Natural killer cell (primary cell): Measurements from ENCODE around the gene ZNF514. TPM values are rescaled to one million over a fixed set of nuclear protein-coding genes. Genes with fewer than 3 reads are reported as not detected.

Experiments
- ATAC-seq, 3 donors: fragments of 150-1000 bp in 2 of 3; fragments of 200-7000 bp in 1 of 3; cut with Tn5 transposase; 1 replicate in 1 of 3; 2 replicates in 2 of 3; pipeline ENCODE4 v1.10.0; 2021; ENCODE audit warnings: mild to moderate bottlenecking in 2 of 3, moderate library complexity in 2 of 3
- DNase-seq, 2 donors: peaks; one replicate each; pipeline versions ENCODE4 v3.0.0 to v3.0.0-alpha.2; 2013 to 2021; ENCODE audit warnings: mixed read lengths in 1 of 2
- H3K27ac ChIP-seq: one replicate; pipeline ENCODE4 v1.5.1; 2013; ENCODE audit warnings: mild to moderate bottlenecking, low read length
- H3K27me3 ChIP-seq: one replicate; pipeline ENCODE4 v1.6.1; 2013; ENCODE audit warnings: low read length; ENCODE audit not compliant: control insufficient read depth, insufficient read depth
- H3K36me3 ChIP-seq: one replicate; pipeline ENCODE4 v1.6.1; 2013; ENCODE audit warnings: low read length; ENCODE audit not compliant: control insufficient read depth, insufficient read depth
- H3K4me1 ChIP-seq: one replicate; pipeline ENCODE4 v1.6.1; 2013; ENCODE audit warnings: low read length; ENCODE audit not compliant: control insufficient read depth, insufficient read depth
- H3K4me3 ChIP-seq: one replicate; pipeline ENCODE4 v1.5.1; 2013; ENCODE audit warnings: low read length
- H3K9me3 ChIP-seq: one replicate; pipeline ENCODE4 v1.6.1; 2013; ENCODE audit warnings: low read length; ENCODE audit not compliant: control insufficient read depth, insufficient read depth
- H3K27ac Mint-ChIP-seq, 2 donors: one replicate each; pipeline ENCODE4 v1.8.0; 2022; ENCODE audit warnings: mild to moderate bottlenecking in 2 of 2, mixed read lengths in 2 of 2, moderate library complexity in 1 of 2
- H3K27me3 Mint-ChIP-seq, 2 donors: one replicate each; pipeline ENCODE4 v1.8.0; 2022; ENCODE audit warnings: low read depth in 2 of 2, mixed read lengths in 2 of 2
- H3K36me3 Mint-ChIP-seq: one replicate; pipeline ENCODE4 v1.8.0; 2022; ENCODE audit warnings: mixed read lengths
- H3K4me1 Mint-ChIP-seq, 2 donors: one replicate each; pipeline ENCODE4 v1.8.0; 2022; ENCODE audit warnings: mixed read lengths in 2 of 2
- H3K4me3 Mint-ChIP-seq: one replicate; pipeline ENCODE4 v1.8.0; 2022; ENCODE audit warnings: mild to moderate bottlenecking, moderate library complexity, mixed read lengths
- H3K9me3 Mint-ChIP-seq, 2 donors: one replicate each; pipeline ENCODE4 v1.8.0; 2022; ENCODE audit warnings: mixed read lengths in 2 of 2
- WGBS: methylation state at CpG from one replicate; pipeline ENCODE4 v1.1.7; 2013; ENCODE audit warnings: missing lambda C conversion rate; ENCODE audit not compliant: insufficient coverage; 5-methylcytosine and 5-hydroxymethylcytosine counted together
- intact Hi-C: fragments of 100-400 bp; cut with micrococcal nuclease; formaldehyde crosslinking; loops from one replicate; pipeline ENCODE4 v1.14.2; 2022
- total RNA-seq, 4 donors: library from RNA; stranded (reverse); fragments of 120-200 nt in 1 of 4; gene quantifications; one replicate each; pipeline versions ENCODE4 v1.2.3 to v1.2.4, GENCODE V29; 2013 to 2022
- TF ChIP-seq, protein P1 (sequence below): fragments of 200-600 bp; IDR thresholded peaks from one replicate; pipeline ENCODE4 v1.8.0; 2022; ENCODE audit warnings: antibody characterized with exemption

The ZNF514 gene
- total RNA-seq, 3 donors from 2014 or later (not counting 1 experiment from before 2014, with no cell fraction given): 12.4 to 26.0 (median 12.8) TPM

DNA sequence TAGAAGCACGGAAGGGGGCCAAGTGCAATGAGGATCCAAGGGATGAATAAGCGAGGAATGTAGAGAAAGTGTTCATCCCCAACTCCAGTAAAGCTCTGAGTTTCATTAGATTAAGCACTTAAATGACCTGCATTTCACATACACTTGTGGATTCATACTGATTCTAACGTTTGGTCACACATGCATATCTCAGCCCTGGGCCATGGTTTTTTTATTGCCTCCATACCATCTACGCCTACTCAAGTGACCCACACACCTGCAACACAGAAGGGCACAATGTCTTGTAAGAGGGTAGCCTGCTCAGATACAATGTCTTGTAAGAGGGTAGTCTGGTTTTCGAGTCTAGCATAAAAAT is 37.5 kb downstream of the ZNF514 start:
- no peak for DNase-seq
- no peak for ATAC-seq
- H3K36me3 ChIP-seq: peaks cover 2% of the 10 kb centered on the region
- Mint-ChIP-seq H3K4me3 (peak overlapping the region; percentile 96), H3K27me3 (peaks cover 0 to 7% of the 10 kb centered on the region in 2 donors), H3K4me1 (peaks cover 46 to 48% of the 10 kb centered on the region in 2 donors), H3K27ac (peak overlapping the region; percentile 90), H3K9me3 (no peaks in the 10 kb centered on the region), H3K36me3 (no peaks in the 10 kb centered on the region)
- TF ChIP-seq, protein P1, sequence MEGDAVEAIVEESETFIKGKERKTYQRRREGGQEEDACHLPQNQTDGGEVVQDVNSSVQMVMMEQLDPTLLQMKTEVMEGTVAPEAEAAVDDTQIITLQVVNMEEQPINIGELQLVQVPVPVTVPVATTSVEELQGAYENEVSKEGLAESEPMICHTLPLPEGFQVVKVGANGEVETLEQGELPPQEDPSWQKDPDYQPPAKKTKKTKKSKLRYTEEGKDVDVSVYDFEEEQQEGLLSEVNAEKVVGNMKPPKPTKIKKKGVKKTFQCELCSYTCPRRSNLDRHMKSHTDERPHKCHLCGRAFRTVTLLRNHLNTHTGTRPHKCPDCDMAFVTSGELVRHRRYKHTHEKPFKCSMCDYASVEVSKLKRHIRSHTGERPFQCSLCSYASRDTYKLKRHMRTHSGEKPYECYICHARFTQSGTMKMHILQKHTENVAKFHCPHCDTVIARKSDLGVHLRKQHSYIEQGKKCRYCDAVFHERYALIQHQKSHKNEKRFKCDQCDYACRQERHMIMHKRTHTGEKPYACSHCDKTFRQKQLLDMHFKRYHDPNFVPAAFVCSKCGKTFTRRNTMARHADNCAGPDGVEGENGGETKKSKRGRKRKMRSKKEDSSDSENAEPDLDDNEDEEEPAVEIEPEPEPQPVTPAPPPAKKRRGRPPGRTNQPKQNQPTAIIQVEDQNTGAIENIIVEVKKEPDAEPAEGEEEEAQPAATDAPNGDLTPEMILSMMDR: no peak
- H3K9me3 ChIP-seq: no peaks in the 10 kb centered on the region
- H3K4me3 ChIP-seq: peak overlapping the region; percentile 97
- intact Hi-C loops: loop anchor here (1.0 to 2.0 kb wide), 2 partner anchors 39 to 85 kb away; partner anchors contain the start of gene ZNF892
- WGBS: 0% methylated on average over 3 of the region's 5 CpGs
- peak overlapping the region; percentile 90 for H3K27ac ChIP-seq
- peaks cover 3% of the 10 kb centered on the region for H3K27me3 ChIP-seq
- peaks cover 19% of the 10 kb centered on the region for H3K4me1 ChIP-seq

DNA sequence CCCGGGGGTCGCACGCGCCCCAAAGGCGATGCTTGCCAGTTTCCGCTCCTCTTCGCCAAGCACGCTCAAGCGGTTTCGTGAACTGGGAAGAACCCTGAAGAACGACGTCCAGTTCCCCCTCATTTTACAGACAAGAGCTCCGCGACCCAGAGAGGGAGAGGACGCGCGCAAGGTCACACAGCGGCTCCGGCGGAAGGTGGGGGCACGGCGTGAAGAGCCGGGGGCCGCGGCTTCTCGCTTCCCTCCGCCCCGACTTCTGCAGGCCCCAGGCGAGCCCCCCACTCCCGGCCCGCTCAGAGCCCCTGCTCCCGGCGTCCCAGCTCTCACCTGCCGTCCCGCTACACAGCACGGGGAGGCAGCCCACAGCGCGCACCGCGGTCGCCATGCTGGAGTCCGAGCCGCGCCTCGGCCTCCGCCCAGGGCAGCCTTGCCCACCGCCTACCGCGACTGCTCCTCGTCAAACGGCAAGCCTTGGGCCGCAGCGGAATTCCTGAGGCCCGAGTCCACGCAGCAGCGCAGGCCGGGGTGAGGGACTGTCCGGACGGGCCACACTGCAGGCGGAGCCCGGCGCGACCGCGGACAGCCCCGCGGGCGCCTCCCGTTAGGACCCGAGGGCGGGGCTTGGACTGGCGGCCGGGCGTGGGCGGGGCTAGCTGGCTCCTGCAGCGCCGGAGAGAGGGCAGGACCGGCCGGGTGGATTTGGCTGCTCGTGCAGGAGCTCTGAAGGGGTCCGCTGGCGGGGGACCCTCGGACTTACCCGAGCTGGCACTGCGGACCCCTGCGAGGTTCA is 38.0 kb downstream of the ZNF514 start, which contains the start of gene MRPS5:
Gene MRPS5, minus strand, starts transcription at position 402 of the 790 bp plus-strand sequence. Its CDS starts 17 bp downstream, at position 385.
- under 1% methylated on average over 86 of the region's 86 CpGs for WGBS
- Mint-ChIP-seq H3K4me1 (peaks cover 46 to 50% of the 10 kb centered on the region in 2 donors), H3K9me3 (no peaks in the 10 kb centered on the region)

DNA sequence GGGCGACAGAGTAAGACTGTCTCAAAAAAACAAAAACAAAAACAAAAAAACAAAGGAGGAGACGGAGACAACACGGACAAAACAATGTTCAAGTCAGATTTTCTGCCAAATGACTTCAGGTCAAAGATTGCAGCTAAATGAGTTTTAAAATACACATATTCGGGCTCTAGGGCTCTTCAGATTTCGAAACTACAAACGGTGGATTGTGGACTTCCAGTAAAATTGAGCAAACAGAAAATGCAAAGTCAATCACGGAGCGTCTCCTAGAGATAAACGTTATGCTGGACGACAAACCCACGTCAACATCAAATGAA is 38.6 kb downstream of the ZNF514 start:
- ATAC-seq (no peak), DNase-seq (no peak)
- H3K4me1 Mint-ChIP-seq: peaks cover 46 to 50% of the 10 kb centered on the region in 2 donors
- H3K36me3 Mint-ChIP-seq: no peaks in the 10 kb centered on the region
- H3K27ac Mint-ChIP-seq: peak overlapping the region; percentile 90
- Histone ChIP-seq H3K9me3 (no peaks in the 10 kb centered on the region), H3K4me3 (peak overlapping the region; percentile 97), H3K27me3 (no peaks in the 10 kb centered on the region), H3K36me3 (peaks cover 6% of the 10 kb centered on the region), H3K4me1 (peaks cover 19% of the 10 kb centered on the region), H3K27ac (peak overlapping the region; percentile 90)
- no peaks in the 10 kb centered on the region for H3K9me3 Mint-ChIP-seq
- peak overlapping the region; percentile 96 for H3K4me3 Mint-ChIP-seq
- TF ChIP-seq, protein P1: no peak
- WGBS: 4% methylated on average over 11 of the region's 11 CpGs
- H3K27me3 Mint-ChIP-seq: no peaks in the 10 kb centered on the region
- intact Hi-C loops: no loop called here

More for the DNA sequence above, 38.0 kb downstream of the ZNF514 start, which contains the start of gene MRPS5:
- Histone ChIP-seq H3K4me1 (peaks cover 19% of the 10 kb centered on the region), H3K27ac (peak within 1 kb of the TSS; percentile 90), H3K9me3 (no peaks in the 10 kb centered on the region), H3K27me3 (peaks cover under 1% of the 10 kb centered on the region), H3K4me3 (peak within 1 kb of the TSS; percentile 97), H3K36me3 (peaks cover 2% of the 10 kb centered on the region)
- intact Hi-C loops: loop anchor here (1.0 to 2.0 kb wide), 2 partner anchors 39 to 86 kb away; partner anchors contain the start of gene ZNF892
- H3K36me3 Mint-ChIP-seq: no peaks in the 10 kb centered on the region
- DNase-seq: peak; percentile 86 to 87
- peak within 1 kb of the TSS; percentile 96 for H3K4me3 Mint-ChIP-seq
- H3K27me3 Mint-ChIP-seq: peaks cover 0 to 3% of the 10 kb centered on the region in 2 donors
- TF ChIP-seq, protein P1: no peak
- peak; percentile 96 for ATAC-seq
- peak within 1 kb of the TSS; percentile 90 for H3K27ac Mint-ChIP-seq
